ELF-1 (cell line): ENCODE data around the gene USP54.

Experiments
- DNase-seq: peaks from one replicate; pipeline ENCODE4 v3.0.0-alpha.2; 2016; ENCODE audit warnings: low read depth, low spot score

Gene USP54

DNA sequence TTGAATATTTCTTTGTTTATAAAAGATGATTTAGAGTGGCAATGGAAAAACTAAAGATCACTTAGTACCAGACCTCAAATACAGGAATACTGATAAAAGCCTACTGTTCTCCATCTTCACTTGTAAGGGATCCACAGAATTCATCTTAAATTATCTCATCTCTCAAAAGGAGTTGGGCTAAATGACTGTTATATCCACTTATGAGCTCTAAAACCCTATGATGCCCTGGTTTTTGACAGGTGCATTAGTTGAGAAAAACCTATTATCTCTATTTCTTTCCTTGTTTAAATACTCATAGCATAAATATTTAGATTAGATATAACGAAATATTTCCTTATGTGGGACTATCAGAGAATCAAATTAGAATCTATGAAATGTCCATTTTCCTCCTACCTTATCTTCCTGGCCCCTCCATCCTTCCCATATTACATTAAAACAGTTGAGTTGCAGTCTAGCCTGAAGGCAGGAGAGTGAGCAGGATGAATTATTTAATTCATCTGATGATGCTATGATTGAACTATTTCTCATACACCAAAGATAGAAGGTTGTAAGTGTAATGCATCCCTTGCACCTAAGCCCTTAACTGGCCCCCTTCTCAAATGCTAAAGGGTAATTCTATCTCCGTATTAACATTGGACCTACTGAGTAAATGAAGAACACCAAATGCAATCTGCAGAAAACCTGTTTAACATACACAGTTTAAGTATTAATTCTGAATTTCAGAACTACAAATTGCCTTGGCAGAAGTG, 125.0 kb downstream of the USP54 start:
- no peak for DNase-seq

DNA sequence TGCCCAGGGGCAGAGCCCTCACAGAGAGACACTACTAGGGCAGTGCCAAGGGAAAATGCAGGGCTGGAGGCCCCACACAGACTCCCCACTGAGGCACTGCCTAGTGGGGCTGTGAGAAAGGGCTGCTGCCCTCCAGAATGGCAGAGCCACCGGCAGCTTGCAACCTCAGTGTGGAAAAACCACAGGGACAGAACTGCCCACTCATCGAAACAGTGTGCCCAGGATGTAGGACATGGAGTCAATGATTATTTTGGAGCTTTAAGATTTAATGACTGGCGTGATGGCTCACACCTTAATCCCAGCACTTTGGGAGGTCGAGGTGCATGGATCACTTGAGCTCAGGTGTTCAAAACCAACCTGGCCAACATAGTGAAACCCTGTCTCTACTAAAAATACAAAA, 130.2 kb downstream of the USP54 start:
- no peak for DNase-seq

DNA sequence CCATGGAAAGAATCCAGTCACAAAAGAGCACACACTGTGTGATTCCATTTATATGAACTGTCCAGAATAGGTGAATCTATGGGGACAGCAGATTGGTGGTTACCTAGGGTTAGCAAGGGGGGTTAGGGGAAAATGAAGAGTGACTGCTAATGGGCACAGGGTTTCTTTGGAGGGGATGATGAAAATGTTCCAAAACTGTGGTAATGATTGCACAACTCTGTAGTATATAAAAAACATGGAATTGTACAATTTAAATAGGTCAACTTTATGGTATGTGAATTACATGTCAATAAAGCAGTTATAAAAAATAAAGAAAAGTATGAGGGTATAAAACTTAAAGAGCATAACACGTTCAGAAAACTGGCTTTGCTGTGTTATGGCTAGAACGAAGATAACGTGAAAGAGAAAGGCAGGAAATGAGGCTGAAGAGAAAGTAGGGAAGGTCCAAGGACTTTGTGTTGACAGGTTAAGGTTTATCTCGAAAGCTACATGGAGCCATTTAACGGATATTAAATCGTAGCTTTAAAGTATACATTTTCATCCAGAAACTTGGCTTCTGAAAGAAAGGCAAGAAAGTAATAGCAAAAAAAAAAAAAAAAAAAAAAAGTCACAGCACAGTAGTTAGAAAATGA, 131.3 kb downstream of the USP54 start:
- DNase-seq: no peak

DNA sequence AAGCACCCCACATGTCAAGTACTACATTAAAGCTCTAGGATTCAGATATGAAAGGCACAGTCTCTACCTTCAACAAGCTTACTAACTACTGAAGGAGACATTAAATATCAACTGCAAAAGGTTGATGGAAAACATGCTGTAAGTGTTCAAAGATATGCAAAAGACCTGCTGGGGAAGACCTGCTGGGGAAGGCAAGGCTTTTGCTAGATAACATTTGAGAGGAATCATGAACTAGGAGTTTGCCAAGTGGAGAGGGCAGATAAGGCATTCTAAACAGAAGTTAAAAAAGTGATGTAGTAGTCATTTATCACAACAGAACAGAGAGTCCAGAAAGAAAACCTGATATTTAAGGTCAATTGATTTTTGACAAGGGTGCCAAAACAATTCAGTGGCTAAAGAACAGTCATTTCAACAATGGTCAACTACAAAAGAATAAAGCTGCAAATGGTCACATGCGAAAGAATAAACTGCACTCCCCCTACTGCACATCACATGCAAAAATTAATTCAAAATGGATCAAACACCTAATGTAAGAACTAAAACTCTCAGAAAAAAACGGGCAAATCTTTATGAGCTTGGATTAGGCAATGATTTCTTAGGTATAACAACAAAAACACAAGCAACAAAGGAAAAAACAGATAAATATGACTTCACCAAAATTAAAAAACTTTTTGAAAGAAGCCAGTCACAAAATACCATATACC, 134.8 kb downstream of the USP54 start:
- no peak for DNase-seq

DNA sequence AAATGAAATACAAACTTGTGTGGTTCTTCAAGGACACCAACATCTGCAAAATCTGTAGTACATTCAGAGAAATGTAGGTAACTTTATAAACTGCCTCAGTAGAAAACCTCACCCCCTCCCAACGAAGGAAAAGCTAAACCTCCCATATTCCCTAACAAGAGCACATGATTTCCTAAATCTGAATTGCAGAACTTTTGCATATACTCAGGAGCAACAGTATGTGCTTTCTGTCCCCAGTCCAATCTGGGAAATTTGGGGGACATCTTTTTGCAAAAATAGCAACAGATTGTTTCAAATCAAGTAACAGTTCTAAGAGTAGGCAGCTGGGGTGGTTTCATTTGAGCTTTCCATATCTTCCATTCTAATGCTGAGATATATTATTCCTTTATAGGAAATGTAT, 142.0 kb downstream of the USP54 start:
- DNase-seq: no peak

DNA sequence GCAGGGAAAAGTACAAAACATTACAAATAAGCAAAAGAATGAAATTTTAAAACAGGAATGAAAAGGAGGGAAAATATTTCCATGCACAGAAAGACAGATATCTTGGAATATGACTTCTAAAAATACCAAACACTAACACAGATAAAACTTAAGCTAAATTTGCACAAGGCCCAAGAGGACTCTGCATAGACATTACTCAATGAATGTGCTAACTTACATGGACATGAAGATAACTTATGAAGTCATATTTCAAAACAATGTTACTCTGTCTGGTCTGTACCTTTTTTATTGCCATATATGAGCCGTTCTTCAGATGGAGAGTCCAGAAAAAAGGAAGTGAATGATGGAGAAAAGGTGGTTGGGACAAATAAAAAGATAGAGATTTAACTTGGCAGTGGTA, 142.8 kb downstream of the USP54 start:
- no peak for DNase-seq
